Fibroblast of mammary gland (primary cell): ENCODE measurements around the gene ACSS2.

Source experiments
- DNase-seq: peaks from one replicate; pipeline ENCODE4 v3.0.0-alpha.2; 2010; ENCODE audit warnings: low read depth
- H3K4me3 ChIP-seq: 2 replicates; pipeline ENCODE4 v1.5.1; 2011; ENCODE audit warnings: low read depth, mild to moderate bottlenecking, low read length, moderate library complexity; ENCODE audit not compliant: control insufficient read depth
- CTCF ChIP-seq: conservative IDR thresholded peaks from 2 replicates; pipeline ENCODE4 v1.5.1; 2011; ENCODE audit warnings: low read depth, low read length, inconsistent platforms; ENCODE audit not compliant: control insufficient read depth, insufficient read depth

ACSS2 gene

GRCh38 chr20:34881689-34882088 lies 5.3 kb downstream of the ACSS2 start:
- no peak for TF ChIP-seq CTCF
- DNase-seq: no peak
- H3K4me3 ChIP-seq: no peak overlapping the region

- DNase-seq: no peak
- H3K4me3 ChIP-seq: no peak overlapping the region
- TF ChIP-seq CTCF: no peak
Observed at GRCh38 chr20:34883087-34883688, 6.8 kb downstream of the ACSS2 start.

- no peak overlapping the region for H3K4me3 ChIP-seq
- TF ChIP-seq CTCF: no peak
- DNase-seq: no peak
Observed at GRCh38 chr20:34883809-34884208, 7.4 kb downstream of the ACSS2 start.

GRCh38 chr20:34884260-34884659 lies 7.8 kb downstream of the ACSS2 start:
- H3K4me3 ChIP-seq: no peak overlapping the region
- TF ChIP-seq CTCF: no peak

DNA sequence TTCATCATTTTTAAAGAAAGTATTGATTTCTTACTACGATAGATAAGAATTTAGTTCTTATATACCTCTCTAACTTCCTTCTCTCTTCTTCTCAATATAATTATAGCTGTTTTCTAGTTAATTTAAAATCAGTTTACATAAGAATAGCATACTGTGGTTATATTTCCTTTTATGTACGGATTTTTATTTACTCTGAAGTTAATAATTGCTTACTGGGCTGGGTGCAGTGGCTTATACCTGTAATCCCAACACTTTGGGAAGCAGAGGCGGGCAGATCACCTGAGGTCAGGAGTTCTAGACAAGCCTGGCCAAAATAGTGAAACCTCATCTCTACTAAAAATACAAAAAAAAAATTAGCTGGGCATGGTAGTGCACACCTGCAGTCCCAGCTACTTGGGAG lies 9.7 kb downstream of the ACSS2 start:
- DNase-seq: no peak
- TF ChIP-seq CTCF: no peak
- no peak overlapping the region for H3K4me3 ChIP-seq

More at GRCh38 chr20:34884260-34884659, 7.8 kb downstream of the ACSS2 start:
- DNase-seq: no peak

- H3K4me3 ChIP-seq: no peak overlapping the region
- no peak for TF ChIP-seq CTCF
- DNase-seq: no peak
Observed at GRCh38 chr20:34887023-34887422, 10.6 kb downstream of the ACSS2 start.

DNA sequence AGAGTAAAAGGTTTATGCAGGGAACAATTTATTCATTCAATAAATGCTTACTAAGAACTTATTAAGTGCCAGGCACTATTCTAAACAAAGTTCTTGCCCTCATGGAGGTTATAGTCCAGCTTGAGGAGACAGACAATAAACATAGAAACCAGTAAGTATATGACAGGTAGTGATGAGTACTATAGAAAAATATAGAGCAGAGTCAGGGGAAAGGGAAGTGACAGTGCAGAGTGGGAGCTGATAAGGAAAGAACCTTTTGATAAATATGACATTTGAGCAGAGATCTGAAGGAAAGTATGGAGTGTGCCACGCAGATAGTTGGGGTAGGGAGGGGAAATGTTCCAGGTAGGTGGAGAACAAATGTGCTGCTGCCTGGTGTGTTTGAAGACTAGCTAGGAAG lies 12.1 kb downstream of the ACSS2 start:
- no peak overlapping the region for H3K4me3 ChIP-seq

More for the DNA sequence above, 12.1 kb downstream of the ACSS2 start:
- TF ChIP-seq CTCF: no peak
- DNase-seq: no peak
